Measurements from ENCODE around the gene GLIPR1. TPM values are rescaled to one million over a fixed set of nuclear protein-coding genes. Genes with fewer than 3 reads are reported as not detected.

GLIPR1 gene
- total and polyA plus RNA-seq, 2 donors (not counting 3 experiments of a cell fraction or from before 2014, with no cell fraction given), result 98.8 to 108 TPM

- Histone ChIP-seq H3K4me3 (replicated peaks in 1 of 3; ENCODE audit: insufficient read depth in 1 of 3, low read depth in 1 of 3, low read length in 3 of 3) (no peak overlapping the region), H3K9me3 (replicated peaks; ENCODE audit: control insufficient read depth, insufficient read depth, low read length) (no peaks in the 10 kb centered on the region), H3K4me1 (ENCODE audit: control insufficient read depth, extremely low read depth, insufficient read depth, low read length) (peaks cover 14% of the 10 kb centered on the region), H2AFZ (ENCODE audit: low read depth, low read length) (no peak overlapping the region), H3K9me1 (replicated peaks; ENCODE audit: control insufficient read depth, extremely low read depth, insufficient read depth, low read length) (no peaks in the 10 kb centered on the region), H3K79me2 (ENCODE audit: control insufficient read depth, insufficient read depth, low read length) (peaks cover 13% of the 10 kb centered on the region), H3K36me3 (ENCODE audit: control insufficient read depth in 2 of 2, extremely low read depth in 1 of 2, insufficient read depth in 2 of 2, low read length in 2 of 2) (peaks cover 0 to 6% of the 10 kb centered on the region in 2 experiments), H3K27me3 (ENCODE audit: control insufficient read depth in 2 of 2, insufficient read depth in 2 of 2, low read length in 2 of 2) (no peaks in the 10 kb centered on the region), H3K4me2 (ENCODE audit: insufficient read depth, low read length) (peak overlapping the region; percentile 53), H3K27ac (ENCODE audit: insufficient read depth, low read depth, low read length) (peak overlapping the region; percentile 28), H3K9ac (replicated peaks; ENCODE audit: extremely low read depth, insufficient read depth, low read length) (no peak overlapping the region), H4K20me1 (replicated peaks; ENCODE audit: control insufficient read depth, extremely low read depth, insufficient read depth, low read length) (no peaks in the 10 kb centered on the region)
- TF ChIP-seq FOS (IDR thresholded peaks at IDR 0.05; ENCODE audit: borderline replicate concordance, insufficient read depth, low read length), result peak; percentile 55
- no peak for TF ChIP-seq CTCF (IDR thresholded peaks at IDR 0.05; ENCODE audit: extremely low read depth in 1 of 2, insufficient read depth in 1 of 2, low read depth in 1 of 2, low read length in 2 of 2)
- TF ChIP-seq POLR2AphosphoS5 (IDR thresholded peaks at IDR 0.05; ENCODE audit: insufficient read depth, low read depth, low read length), result no peak
- peak; percentile 29 for TF ChIP-seq JUN (IDR thresholded peaks at IDR 0.05; ENCODE audit: borderline replicate concordance, insufficient read depth, insufficient read length, low read depth)
- TF ChIP-seq MYC (IDR thresholded peaks at IDR 0.05; ENCODE audit: low read depth, low read length), result no peak
- no peak for TF ChIP-seq GATA2 (IDR thresholded peaks at IDR 0.05; ENCODE audit: insufficient read depth, insufficient read length, low read depth, low read length)
- no peak for TF ChIP-seq POLR2A (IDR thresholded peaks at IDR 0.05; ENCODE audit: low read depth, low read length)
- no TSS peak for BruUV-seq (replicated peaks)
- intact Hi-C loops (cut with micrococcal nuclease) (loop anchor here (2.0 to 10.0 kb wide), 4 partner anchors 21 to 1095 kb away; partner anchors contain the start of gene KRR1), dilution Hi-C loops (cut with MboI; ENCODE audit: extremely low pct_ligation_motif_present, low sequenced_read_pairs) (no loop called here)
- CTCF ChIA-PET, result interaction anchor here (1.4 to 1.9 kb wide), 3 partner anchors 52 to 155 kb away, joined by 5 to 11 read pairs (median 7); partner anchors contain the start of genes GLIPR1L1 and GLIPR1L2
- peak; percentile 52 for DNase-seq (ENCODE audit: low read depth, low spot score)
- peak; percentile 28 for FAIRE-seq
- POLR2A ChIA-PET, result interaction anchor here (0.7 kb wide), 1 partner anchor 9 kb away, joined by 3 read pairs; the partner anchor contains the start of gene GLIPR1
These were observed 9.2 kb downstream of the GLIPR1 start for GRCh38 chr12:75489613-75490210.
